SHP77 (cell line): ENCODE measurements around the gene STK38L.

Experiments used
- DNase-seq, 2 experiments: peaks; one replicate each; lab custom pipeline; 2025; lab: John Stamatoyannopoulos, UW

STK38L gene

GRCh38 chr12:27351476-27351875 lies 107.4 kb downstream of the STK38L start:
- no peak for DNase-seq

GRCh38 chr12:27355486-27355885 lies 111.4 kb downstream of the STK38L start:
- no peak for DNase-seq

GRCh38 chr12:27355979-27356378 lies 111.9 kb downstream of the STK38L start:
- DNase-seq = no peak

- DNase-seq = no peak
Observed at GRCh38 chr12:27359578-27360340, 115.7 kb downstream of the STK38L start.

GRCh38 chr12:27361372-27361771 lies 117.3 kb downstream of the STK38L start:
- DNase-seq = no peak

GRCh38 chr12:27366621-27367020 lies 122.5 kb downstream of the STK38L start:
- DNase-seq = no peak

GRCh38 chr12:27367078-27367477 lies 123.0 kb downstream of the STK38L start:
- DNase-seq = no peak
